Measurements from ENCODE around the gene ZP1. TPM values are rescaled to one million over a fixed set of nuclear protein-coding genes. Genes with fewer than 3 reads are reported as not detected.

ZP1 gene
- total RNA-seq, 2 experiments from 2014 or later = 0.20 TPM; not detected in 1

GRCh38 chr11:60900673-60901404 is 33.5 kb downstream of the ZP1 start:
- intact Hi-C loops (cut with DNase I, micrococcal nuclease) = loop anchor here in 1 of 2 experiments (10.0 kb wide), 2 partner anchors 464 to 1214 kb away; partner anchors contain the start of genes CYB561A3 and TMEM138
- TF ChIP-seq CTCF (IDR thresholded peaks at IDR 0.05) = no peak
- Histone ChIP-seq H3K36me3 (ENCODE audit: insufficient read depth, low read length) (peaks cover 81% of the 10 kb centered on the region), H3K27ac (ENCODE audit: low read depth in 1 of 2, low read length in 2 of 2) (no peak overlapping the region), H3K4me3 (ENCODE audit: low read length) (no peak overlapping the region), H3K9me3 (ENCODE audit: control insufficient read depth in 1 of 2, insufficient read depth in 1 of 2, low read length in 2 of 2) (no peaks in the 10 kb centered on the region), H3K4me1 (ENCODE audit: insufficient read depth, low read length) (peaks cover 26% of the 10 kb centered on the region), H3K27me3 (ENCODE audit: control insufficient read depth in 1 of 2, insufficient read depth in 2 of 2, low read length in 2 of 2) (no peaks in the 10 kb centered on the region)
- H3K27me3 Mint-ChIP-seq = no peaks in the 10 kb centered on the region
- ChIA-PET POLR2A (interaction anchor here (1.0 kb wide), 1 partner anchor 13 kb away, joined by 3 read pairs; the partner anchor contains the start of gene TMEM109), CTCF (interaction anchor here (1.4 to 2.9 kb wide), 5 partner anchors 8 to 126 kb away, joined by 3 to 25 read pairs (median 6); partner anchors contain the start of gene TMEM109)
- peaks cover 96% of the 10 kb centered on the region for H3K36me3 Mint-ChIP-seq (ENCODE audit: low read depth)
- no peaks in the 10 kb centered on the region for H3K9me3 Mint-ChIP-seq
- DNase-seq = no peak
- H3K4me1 Mint-ChIP-seq (ENCODE audit: low read depth) = peaks cover 36% of the 10 kb centered on the region
- no peak overlapping the region for H3K4me3 Mint-ChIP-seq
- no peak for ATAC-seq (ENCODE audit: poor library complexity)
- H3K27ac Mint-ChIP-seq = no peak overlapping the region

- no peak for ATAC-seq (ENCODE audit: poor library complexity)
- H3K27me3 Mint-ChIP-seq = no peaks in the 10 kb centered on the region
Observed at GRCh38 chr11:60902625-60903024, 35.3 kb downstream of the ZP1 start.

More at GRCh38 chr11:60902625-60903024, 35.3 kb downstream of the ZP1 start:
- Mint-ChIP-seq H3K9me3 (no peaks in the 10 kb centered on the region), H3K27ac (no peak overlapping the region), H3K36me3 (ENCODE audit: low read depth) (peaks cover 86% of the 10 kb centered on the region), H3K4me3 (no peak overlapping the region), H3K4me1 (ENCODE audit: low read depth) (peaks cover 50% of the 10 kb centered on the region)
- intact Hi-C loops (cut with DNase I, micrococcal nuclease) = loop anchor here in 1 of 2 experiments (10.0 kb wide), 2 partner anchors 462 to 1212 kb away; partner anchors contain the start of genes CYB561A3 and TMEM138
- no peak for DNase-seq
- Histone ChIP-seq H3K9me3 (ENCODE audit: control insufficient read depth in 1 of 2, insufficient read depth in 1 of 2, low read length in 2 of 2) (no peaks in the 10 kb centered on the region), H3K4me3 (ENCODE audit: low read length) (no peak overlapping the region), H3K36me3 (ENCODE audit: insufficient read depth, low read length) (peaks cover 64% of the 10 kb centered on the region), H3K27ac (ENCODE audit: low read depth in 1 of 2, low read length in 2 of 2) (no peak overlapping the region), H3K27me3 (ENCODE audit: control insufficient read depth in 1 of 2, insufficient read depth in 2 of 2, low read length in 2 of 2) (no peaks in the 10 kb centered on the region), H3K4me1 (ENCODE audit: insufficient read depth, low read length) (peaks cover 36% of the 10 kb centered on the region)
- ChIA-PET POLR2A (interaction anchor here (0.7 kb wide), 1 partner anchor 10 kb away, joined by 3 read pairs; no protein-coding TSS in a partner anchor), CTCF (interaction anchor here (0.6 to 2.9 kb wide), 3 partner anchors 13 to 473 kb away, joined by 4 to 10 read pairs (median 6); no protein-coding TSS in a partner anchor)
- TF ChIP-seq CTCF (IDR thresholded peaks at IDR 0.05) = no peak

Measured in CD4-positive, alpha-beta T cell (primary cell).